ENCODE measurements around the gene MAGI1. TPM values are rescaled to one million over a fixed set of nuclear protein-coding genes. Genes with fewer than 3 reads are reported as not detected.

Gene MAGI1
- total RNA-seq, 1 experiment from 2014 or later, result 38.6 TPM

DNA sequence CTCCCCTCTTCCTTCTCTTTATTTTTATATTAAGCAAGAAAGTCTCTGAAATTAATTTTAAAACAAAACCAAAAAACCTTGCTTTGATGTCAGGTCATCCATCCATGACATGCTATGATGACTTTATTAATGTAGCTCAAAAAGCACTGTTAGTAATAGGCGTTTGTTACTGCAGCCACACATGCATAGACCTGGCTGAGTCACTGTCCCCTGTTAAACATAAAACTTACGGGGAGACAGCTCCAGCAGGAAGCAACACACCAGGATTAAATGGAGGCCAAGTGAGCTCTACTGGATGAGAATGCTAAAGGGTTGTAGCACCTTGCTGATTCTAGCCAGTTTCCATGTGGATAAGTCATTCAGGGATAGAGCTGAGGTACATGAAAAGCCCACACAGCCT lies 661.1 kb downstream of the MAGI1 start:
- Histone ChIP-seq H4K20me1 (ENCODE audit: insufficient read depth) (no peaks in the 10 kb centered on the region), H3K4me1 (ENCODE audit: control insufficient read depth in 1 of 2, insufficient read depth in 2 of 2, low read length in 2 of 2) (no peaks in the 10 kb centered on the region), H3K79me2 (ENCODE audit: insufficient read depth, low read length) (no peaks in the 10 kb centered on the region), H3K9me3 (ENCODE audit: control insufficient read depth in 1 of 2, insufficient read depth in 1 of 2, low read depth in 1 of 2, low read length in 2 of 2) (no peaks in the 10 kb centered on the region), H3K4me3 (replicated peaks in 1 of 2; ENCODE audit: low read depth in 1 of 2, low read length in 2 of 2) (no peak overlapping the region), H3K9ac (ENCODE audit: low read length) (no peak overlapping the region), H3K9me2 (ENCODE audit: insufficient read depth) (no peaks in the 10 kb centered on the region), H3K36me3 (ENCODE audit: control insufficient read depth in 1 of 2, insufficient read depth in 2 of 2, low read length in 2 of 2) (peaks cover 0 to 3% of the 10 kb centered on the region in 2 experiments; a peak in 1 of 4 replicates), H3K27me3 (ENCODE audit: insufficient read depth, low read length) (no peaks in the 10 kb centered on the region), H3K27ac (ENCODE audit: low read depth, low read length) (no peak overlapping the region), H3K4me2 (ENCODE audit: low read length) (no peak overlapping the region), H2AFZ (ENCODE audit: low read depth, low read length, poor library complexity, severe bottlenecking) (no peak overlapping the region)
- DNase-seq (ENCODE audit: low read depth, low spot score), result no peak
- POLR2A ChIA-PET, result no interaction called here
- CTCF ChIA-PET, result no interaction called here
- no peak for ATAC-seq
- RAD21 ChIA-PET (ENCODE audit: low non-redundant PET in 1 of 2, low total read pairs in 2 of 2, uncharacterized antibody in 2 of 2, unreplicated experiment in 2 of 2), result no interaction called here
- TF ChIP-seq SIN3A (IDR thresholded peaks at IDR 0.05; ENCODE audit: low read depth) (no peak), EZH2phosphoT487 (IDR thresholded peaks at IDR 0.05; ENCODE audit: borderline replicate concordance) (no peak), EGR1 (IDR thresholded peaks at IDR 0.05; ENCODE audit: low read depth) (no peak), ZFX (IDR thresholded peaks at IDR 0.05) (no peak), EZH2 (IDR thresholded peaks at IDR 0.05) (no peak), CBX3 (IDR thresholded peaks at IDR 0.05; ENCODE audit: low read depth) (no peak), ELF1 (IDR thresholded peaks at IDR 0.05; ENCODE audit: borderline replicate concordance, low read depth) (no peak), TCF7L2 (IDR thresholded peaks at IDR 0.05; ENCODE audit: borderline replicate concordance, extremely low read depth, insufficient read depth, insufficient read length) (no peak), YY1 (IDR thresholded peaks at IDR 0.05; ENCODE audit: extremely low read depth, insufficient replicate concordance, low read depth, low read length) (no peak), POLR2A (IDR thresholded peaks at IDR 0.05; ENCODE audit: borderline replicate concordance, extremely low read depth, insufficient read depth, insufficient read length) (no peak), FOSL1 (IDR thresholded peaks at IDR 0.05; ENCODE audit: low read depth) (no peak), RAD21 (IDR thresholded peaks at IDR 0.05; ENCODE audit: low read depth) (no peak)
- TF ChIP-seq, protein P1, sequence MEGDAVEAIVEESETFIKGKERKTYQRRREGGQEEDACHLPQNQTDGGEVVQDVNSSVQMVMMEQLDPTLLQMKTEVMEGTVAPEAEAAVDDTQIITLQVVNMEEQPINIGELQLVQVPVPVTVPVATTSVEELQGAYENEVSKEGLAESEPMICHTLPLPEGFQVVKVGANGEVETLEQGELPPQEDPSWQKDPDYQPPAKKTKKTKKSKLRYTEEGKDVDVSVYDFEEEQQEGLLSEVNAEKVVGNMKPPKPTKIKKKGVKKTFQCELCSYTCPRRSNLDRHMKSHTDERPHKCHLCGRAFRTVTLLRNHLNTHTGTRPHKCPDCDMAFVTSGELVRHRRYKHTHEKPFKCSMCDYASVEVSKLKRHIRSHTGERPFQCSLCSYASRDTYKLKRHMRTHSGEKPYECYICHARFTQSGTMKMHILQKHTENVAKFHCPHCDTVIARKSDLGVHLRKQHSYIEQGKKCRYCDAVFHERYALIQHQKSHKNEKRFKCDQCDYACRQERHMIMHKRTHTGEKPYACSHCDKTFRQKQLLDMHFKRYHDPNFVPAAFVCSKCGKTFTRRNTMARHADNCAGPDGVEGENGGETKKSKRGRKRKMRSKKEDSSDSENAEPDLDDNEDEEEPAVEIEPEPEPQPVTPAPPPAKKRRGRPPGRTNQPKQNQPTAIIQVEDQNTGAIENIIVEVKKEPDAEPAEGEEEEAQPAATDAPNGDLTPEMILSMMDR (IDR thresholded peaks at IDR 0.05 in 2 of 3, conservative IDR thresholded peaks at IDR 0.05 in 1 of 3; ENCODE audit: borderline replicate concordance in 1 of 3, insufficient read depth in 1 of 3, low read depth in 2 of 3, low read length in 2 of 3), result no peak
- TF ChIP-seq, protein P2, sequence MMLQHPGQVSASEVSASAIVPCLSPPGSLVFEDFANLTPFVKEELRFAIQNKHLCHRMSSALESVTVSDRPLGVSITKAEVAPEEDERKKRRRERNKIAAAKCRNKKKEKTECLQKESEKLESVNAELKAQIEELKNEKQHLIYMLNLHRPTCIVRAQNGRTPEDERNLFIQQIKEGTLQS (IDR thresholded peaks at IDR 0.05), result no peak
- TF ChIP-seq, protein P3, sequence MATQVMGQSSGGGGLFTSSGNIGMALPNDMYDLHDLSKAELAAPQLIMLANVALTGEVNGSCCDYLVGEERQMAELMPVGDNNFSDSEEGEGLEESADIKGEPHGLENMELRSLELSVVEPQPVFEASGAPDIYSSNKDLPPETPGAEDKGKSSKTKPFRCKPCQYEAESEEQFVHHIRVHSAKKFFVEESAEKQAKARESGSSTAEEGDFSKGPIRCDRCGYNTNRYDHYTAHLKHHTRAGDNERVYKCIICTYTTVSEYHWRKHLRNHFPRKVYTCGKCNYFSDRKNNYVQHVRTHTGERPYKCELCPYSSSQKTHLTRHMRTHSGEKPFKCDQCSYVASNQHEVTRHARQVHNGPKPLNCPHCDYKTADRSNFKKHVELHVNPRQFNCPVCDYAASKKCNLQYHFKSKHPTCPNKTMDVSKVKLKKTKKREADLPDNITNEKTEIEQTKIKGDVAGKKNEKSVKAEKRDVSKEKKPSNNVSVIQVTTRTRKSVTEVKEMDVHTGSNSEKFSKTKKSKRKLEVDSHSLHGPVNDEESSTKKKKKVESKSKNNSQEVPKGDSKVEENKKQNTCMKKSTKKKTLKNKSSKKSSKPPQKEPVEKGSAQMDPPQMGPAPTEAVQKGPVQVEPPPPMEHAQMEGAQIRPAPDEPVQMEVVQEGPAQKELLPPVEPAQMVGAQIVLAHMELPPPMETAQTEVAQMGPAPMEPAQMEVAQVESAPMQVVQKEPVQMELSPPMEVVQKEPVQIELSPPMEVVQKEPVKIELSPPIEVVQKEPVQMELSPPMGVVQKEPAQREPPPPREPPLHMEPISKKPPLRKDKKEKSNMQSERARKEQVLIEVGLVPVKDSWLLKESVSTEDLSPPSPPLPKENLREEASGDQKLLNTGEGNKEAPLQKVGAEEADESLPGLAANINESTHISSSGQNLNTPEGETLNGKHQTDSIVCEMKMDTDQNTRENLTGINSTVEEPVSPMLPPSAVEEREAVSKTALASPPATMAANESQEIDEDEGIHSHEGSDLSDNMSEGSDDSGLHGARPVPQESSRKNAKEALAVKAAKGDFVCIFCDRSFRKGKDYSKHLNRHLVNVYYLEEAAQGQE (IDR thresholded peaks at IDR 0.05; ENCODE audit: low read depth), result no peak
- TF ChIP-seq, protein P4, sequence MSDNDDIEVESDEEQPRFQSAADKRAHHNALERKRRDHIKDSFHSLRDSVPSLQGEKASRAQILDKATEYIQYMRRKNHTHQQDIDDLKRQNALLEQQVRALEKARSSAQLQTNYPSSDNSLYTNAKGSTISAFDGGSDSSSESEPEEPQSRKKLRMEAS (IDR thresholded peaks at IDR 0.05), result no peak
- BruUV-seq (replicated peaks), result no TSS peak
- intact Hi-C loops (cut with micrococcal nuclease), result no loop called here
